Thoracic aorta (tissue), 2 donors: Measurements from ENCODE around the gene TBL1X. TPM values are rescaled to one million over a fixed set of nuclear protein-coding genes. Genes with fewer than 3 reads are reported as not detected.

Source experiments
- ATAC-seq: fragments of 150-250 bp; one replicate; pipeline ENCODE4 v1.8.0; 2017; ENCODE audit warnings: low read depth; ENCODE audit not compliant: insufficient number of reproducible peaks, low FRiP score
- DNase-seq: peaks from one replicate; pipeline ENCODE4 v3.0.0-alpha.2; 2020; ENCODE audit warnings: low spot score
- H3K27ac ChIP-seq, 2 donors: fragments of 200-600 bp; sonication (generic); 1 replicate in 1 of 2; 2 replicates in 1 of 2; pipeline ENCODE4 v1.5.1; 2016; ENCODE audit warnings: mild to moderate bottlenecking in 2 of 2, moderate library complexity in 2 of 2
- H3K27me3 ChIP-seq: fragments of 200-600 bp; sonication (generic); replicated peaks from 2 replicates; pipeline ENCODE4 v1.6.0; 2016; ENCODE audit warnings: mild to moderate bottlenecking; ENCODE audit not compliant: insufficient read depth
- H3K36me3 ChIP-seq: fragments of 200-600 bp; sonication (generic); one replicate; pipeline ENCODE4 v1.5.1; 2016
- H3K4me1 ChIP-seq, 2 donors: fragments of 200-600 bp; sonication (generic); 1 replicate in 1 of 2; 2 replicates in 1 of 2; pipeline versions ENCODE4 v1.5.1 to v1.6.0; 2016; ENCODE audit warnings: low read depth in 2 of 2, mild to moderate bottlenecking in 1 of 2; ENCODE audit not compliant: control insufficient read depth in 1 of 2
- H3K4me3 ChIP-seq: fragments of 200-600 bp; sonication (generic); 2 replicates; pipeline ENCODE4 v1.5.1; 2016; ENCODE audit warnings: mild to moderate bottlenecking
- H3K9me3 ChIP-seq: fragments of 200-600 bp; sonication (generic); 2 replicates; pipeline ENCODE4 v1.5.1; 2016
- total RNA-seq, 2 donors: library from RNA; depleted of rRNA; stranded (reverse); fragments of >200 nt; gene quantifications; one replicate each; pipeline versions ENCODE4 v1.1.0 to v1.2.3, GENCODE V29; 2016
- TF ChIP-seq, protein P1 (sequence below): fragments of 200-600 bp; sonication (generic); IDR thresholded peaks from one replicate; pipeline ENCODE4 v1.5.1; 2019; ENCODE audit warnings: antibody characterized with exemption

TBL1X gene
- total RNA-seq, 2 donors from 2014 or later: 37.9 to 39.7 TPM

DNA sequence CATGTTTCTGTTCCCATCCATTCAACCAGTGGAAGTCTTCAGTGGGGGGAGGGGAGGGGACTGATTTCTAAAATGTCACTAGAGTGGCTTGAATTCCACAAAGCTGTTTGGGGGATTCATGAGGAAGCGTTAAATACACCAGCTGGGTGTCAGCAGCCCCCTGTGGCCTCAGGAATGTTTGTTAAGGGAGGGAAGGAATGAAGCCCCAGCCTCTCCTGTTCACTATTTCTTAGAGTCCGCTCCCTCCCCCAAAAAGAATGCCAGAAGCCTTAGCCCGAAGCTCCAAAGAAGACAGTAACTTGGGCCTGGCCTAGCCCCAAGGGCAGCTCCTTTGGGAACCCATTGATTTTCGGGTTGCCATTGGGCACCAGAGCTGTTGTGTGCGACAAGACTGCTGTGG is 324.7 kb downstream of the TBL1X start:
- H3K36me3 ChIP-seq: no peaks in the 10 kb centered on the region
- DNase-seq (no peak), ATAC-seq (no peak)
- no peaks in the 10 kb centered on the region for H3K9me3 ChIP-seq
- H3K4me1 ChIP-seq: peaks cover 0 to 11% of the 10 kb centered on the region in 2 donors
- no peak overlapping the region for H3K27ac ChIP-seq
- H3K4me3 ChIP-seq: no peak overlapping the region
- no peaks in the 10 kb centered on the region for H3K27me3 ChIP-seq
- TF ChIP-seq, protein P1, sequence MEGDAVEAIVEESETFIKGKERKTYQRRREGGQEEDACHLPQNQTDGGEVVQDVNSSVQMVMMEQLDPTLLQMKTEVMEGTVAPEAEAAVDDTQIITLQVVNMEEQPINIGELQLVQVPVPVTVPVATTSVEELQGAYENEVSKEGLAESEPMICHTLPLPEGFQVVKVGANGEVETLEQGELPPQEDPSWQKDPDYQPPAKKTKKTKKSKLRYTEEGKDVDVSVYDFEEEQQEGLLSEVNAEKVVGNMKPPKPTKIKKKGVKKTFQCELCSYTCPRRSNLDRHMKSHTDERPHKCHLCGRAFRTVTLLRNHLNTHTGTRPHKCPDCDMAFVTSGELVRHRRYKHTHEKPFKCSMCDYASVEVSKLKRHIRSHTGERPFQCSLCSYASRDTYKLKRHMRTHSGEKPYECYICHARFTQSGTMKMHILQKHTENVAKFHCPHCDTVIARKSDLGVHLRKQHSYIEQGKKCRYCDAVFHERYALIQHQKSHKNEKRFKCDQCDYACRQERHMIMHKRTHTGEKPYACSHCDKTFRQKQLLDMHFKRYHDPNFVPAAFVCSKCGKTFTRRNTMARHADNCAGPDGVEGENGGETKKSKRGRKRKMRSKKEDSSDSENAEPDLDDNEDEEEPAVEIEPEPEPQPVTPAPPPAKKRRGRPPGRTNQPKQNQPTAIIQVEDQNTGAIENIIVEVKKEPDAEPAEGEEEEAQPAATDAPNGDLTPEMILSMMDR: no peak
